CD14-positive monocyte (primary cell): ENCODE results near the gene TCF4. TPM values are rescaled to one million over a fixed set of nuclear protein-coding genes. Genes with fewer than 3 reads are reported as not detected.

Source experiments
- DNase-seq, 3 donors: peaks; one replicate each; pipeline ENCODE4 v3.0.0-alpha.2; 2011 to 2022
- H2AFZ ChIP-seq: 2 replicates; pipeline ENCODE4 v1.6.0; 2012; ENCODE audit warnings: mild to moderate bottlenecking, low read depth, low read length, inconsistent platforms; ENCODE audit not compliant: insufficient read depth, poor library complexity, severe bottlenecking
- H3K27ac ChIP-seq, 2 donors: 1 replicate in 1 of 2; 2 replicates in 1 of 2; pipeline ENCODE4 v1.5.1; 2012 to 2013; ENCODE audit warnings: low read length in 2 of 2, control low read depth in 1 of 2, inconsistent platforms in 1 of 2, low read depth in 1 of 2, mild to moderate bottlenecking in 1 of 2
- H3K27me3 ChIP-seq, 2 donors: one replicate each; pipeline versions ENCODE4 v1.6.0 to v1.6.1; 2011 to 2013; ENCODE audit warnings: low read length in 2 of 2; ENCODE audit not compliant: control insufficient read depth in 2 of 2, insufficient read depth in 2 of 2
- H3K36me3 ChIP-seq, 2 donors: replicated peaks in 1 of 2; 1 replicate in 1 of 2; 2 replicates in 1 of 2; pipeline versions ENCODE4 v1.5.1 to v1.6.1; 2012 to 2013; ENCODE audit warnings: low read length in 2 of 2, control low read depth in 1 of 2, inconsistent platforms in 1 of 2, mild to moderate bottlenecking in 1 of 2; ENCODE audit not compliant: insufficient read depth in 2 of 2, control insufficient read depth in 1 of 2
- H3K4me1 ChIP-seq, 2 donors: 1 replicate in 1 of 2; 2 replicates in 1 of 2; pipeline versions ENCODE4 v1.5.1 to v1.6.1; 2012 to 2013; ENCODE audit warnings: low read length in 2 of 2, control low read depth in 1 of 2, inconsistent platforms in 1 of 2, mild to moderate bottlenecking in 1 of 2, moderate library complexity in 1 of 2; ENCODE audit not compliant: insufficient read depth in 2 of 2, control insufficient read depth in 1 of 2
- H3K4me2 ChIP-seq: replicated peaks from 2 replicates; pipeline ENCODE3; 2012; ENCODE audit warnings: low read length, moderate library complexity, mild to moderate bottlenecking; ENCODE audit not compliant: poor library complexity, severe bottlenecking; ENCODE audit errors: extremely low read depth
- H3K4me3 ChIP-seq, 3 experiments: fragments of 200-600 bp in 1 of 3; sonication (generic) in 1 of 3; replicated peaks in 1 of 3; 1 replicate in 2 of 3; 2 replicates in 1 of 3; pipeline ENCODE4 v1.5.1; 2011 to 2013; ENCODE audit warnings: low read length in 3 of 3, mild to moderate bottlenecking in 3 of 3, control low read depth in 2 of 3, low read depth in 2 of 3, inconsistent platforms in 1 of 3, moderate library complexity in 1 of 3
- H3K79me2 ChIP-seq: 2 replicates; pipeline ENCODE4 v1.6.0; 2012; ENCODE audit warnings: mild to moderate bottlenecking, control low read depth, inconsistent platforms, low read length, moderate library complexity; ENCODE audit not compliant: insufficient read depth
- H3K9ac ChIP-seq: 2 replicates; pipeline ENCODE4 v1.6.0; 2017; ENCODE audit warnings: low read length, mild to moderate bottlenecking; ENCODE audit not compliant: insufficient read depth, poor library complexity, severe bottlenecking
- H3K9me3 ChIP-seq, 2 donors: replicated peaks in 1 of 2; 1 replicate in 1 of 2; 2 replicates in 1 of 2; pipeline versions ENCODE4 v1.5.1 to v1.6.1; 2012 to 2013; ENCODE audit warnings: low read length in 2 of 2, control low read depth in 1 of 2; ENCODE audit not compliant: control insufficient read depth in 1 of 2, insufficient read depth in 1 of 2
- H4K20me1 ChIP-seq: 2 replicates; pipeline ENCODE4 v1.6.0; 2012; ENCODE audit warnings: mild to moderate bottlenecking, low read length, control low read depth, moderate library complexity; ENCODE audit not compliant: insufficient read depth
- H3K27ac Mint-ChIP-seq, 7 donors: one replicate each; pipeline ENCODE4 v1.8.0; 2020; ENCODE audit warnings: mild to moderate bottlenecking in 7 of 7, mixed read lengths in 7 of 7, moderate library complexity in 6 of 7, inconsistent platforms in 2 of 7
- H3K27me3 Mint-ChIP-seq, 3 donors: one replicate each; pipeline ENCODE4 v1.8.0; 2021 to 2022; ENCODE audit warnings: low read depth in 3 of 3, mild to moderate bottlenecking in 3 of 3, mixed read lengths in 3 of 3, moderate library complexity in 3 of 3, inconsistent platforms in 1 of 3
- H3K36me3 Mint-ChIP-seq, 2 donors: one replicate each; pipeline ENCODE4 v1.8.0; 2020; ENCODE audit warnings: mixed read lengths in 2 of 2, inconsistent platforms in 1 of 2, mild to moderate bottlenecking in 1 of 2
- H3K4me1 Mint-ChIP-seq: one replicate; pipeline ENCODE4 v1.8.0; 2020; ENCODE audit warnings: mild to moderate bottlenecking, mixed read lengths
- H3K4me3 Mint-ChIP-seq, 2 donors: one replicate each; pipeline ENCODE4 v1.8.0; 2020; ENCODE audit warnings: mild to moderate bottlenecking in 2 of 2, mixed read lengths in 2 of 2, moderate library complexity in 1 of 2
- H3K9me3 Mint-ChIP-seq, 7 donors: one replicate each; pipeline ENCODE4 v1.8.0; 2020 to 2022; ENCODE audit warnings: mixed read lengths in 7 of 7, mild to moderate bottlenecking in 6 of 7, moderate library complexity in 6 of 7, inconsistent platforms in 2 of 7
- CTCF ChIP-seq: fragments of 200-600 bp; IDR thresholded peaks from one replicate; pipeline ENCODE4 v1.8.0; 2022; ENCODE audit warnings: antibody characterized with exemption, mild to moderate bottlenecking
- WGBS: methylation state at CpG from one replicate; pipeline ENCODE4 v1.1.5; 2013; ENCODE audit warnings: missing lambda C conversion rate; ENCODE audit not compliant: insufficient coverage; 5-methylcytosine and 5-hydroxymethylcytosine counted together
- intact Hi-C, 2 donors: fragments of 100-400 bp; cut with micrococcal nuclease; formaldehyde crosslinking; loops; one replicate each; pipeline versions ENCODE4 v1.15.0 to v1.15.1; 2023
- polyA plus RNA-seq, 3 donors: library from polyadenylated mRNA; depleted of rRNA in 1 of 3; unstranded in 2 of 3; stranded (reverse) in 1 of 3; fragments of 300-500 nt in 2 of 3; fragments of >200 nt in 1 of 3; fragmentation: Illumina TruSeq in 2 of 3; gene quantifications; 1 replicate in 2 of 3; 2 replicates in 1 of 3; pipeline ENCODE4 v1.2.3, GENCODE V29; 2012 to 2021

The TCF4 gene
- polyA plus RNA-seq, 3 donors: 5.9 to 12.9 (median 10.7) TPM

DNA sequence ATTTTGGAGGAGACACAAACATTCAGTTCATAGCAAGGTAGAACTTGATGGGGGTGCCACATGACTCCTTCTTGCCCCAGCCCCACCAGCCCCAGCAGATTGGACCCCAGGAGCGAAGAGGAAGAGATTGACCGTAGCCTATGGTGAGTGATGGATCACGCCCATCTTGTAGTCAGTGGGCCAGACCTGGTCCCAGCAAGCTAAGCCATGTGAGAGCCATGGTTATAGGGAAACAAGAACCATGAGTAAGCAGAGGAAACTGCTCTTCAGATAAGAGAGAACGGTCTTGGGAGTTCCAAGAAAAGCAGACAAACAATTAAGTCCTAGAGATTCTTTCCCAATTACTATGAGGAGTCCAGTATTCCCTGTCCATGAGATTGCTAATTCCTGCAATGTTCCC, 4.6 kb upstream of the TCF4 start:
- no peak overlapping the region for H3K4me2 ChIP-seq
- peaks cover 0 to 3% (median 0%) of the 10 kb centered on the region in 7 donors for H3K9me3 Mint-ChIP-seq
- H3K4me1 Mint-ChIP-seq: peaks cover 6% of the 10 kb centered on the region
- intact Hi-C loops: loop anchor here in 1 of 2 donors (10.0 kb wide), 1 partner anchor 1062 kb away; the partner anchor contains the start of gene WDR7
- no peak overlapping the region for H3K9ac ChIP-seq
- H3K79me2 ChIP-seq: no peaks in the 10 kb centered on the region
- H3K36me3 ChIP-seq: no peaks in the 10 kb centered on the region
- no peak overlapping the region for H3K27ac Mint-ChIP-seq
- H3K27ac ChIP-seq: no peak overlapping the region
- H3K36me3 Mint-ChIP-seq: peaks cover 0 to 2% of the 10 kb centered on the region in 2 donors
- no peaks in the 10 kb centered on the region for H3K9me3 ChIP-seq
- H3K27me3 Mint-ChIP-seq: peaks cover 0 to 3% (median 3%) of the 10 kb centered on the region in 3 donors
- peaks cover 9 to 19% of the 10 kb centered on the region in 2 donors for H3K4me1 ChIP-seq
- TF ChIP-seq CTCF: no peak
- H4K20me1 ChIP-seq: no peaks in the 10 kb centered on the region
- no peak for DNase-seq
- H2AFZ ChIP-seq: no peak overlapping the region
- H3K27me3 ChIP-seq: no peaks in the 10 kb centered on the region
- H3K4me3 Mint-ChIP-seq: no peak overlapping the region
- 82% methylated on average over 3 of the region's 4 CpGs for WGBS
- H3K4me3 ChIP-seq: no peak overlapping the region

DNA sequence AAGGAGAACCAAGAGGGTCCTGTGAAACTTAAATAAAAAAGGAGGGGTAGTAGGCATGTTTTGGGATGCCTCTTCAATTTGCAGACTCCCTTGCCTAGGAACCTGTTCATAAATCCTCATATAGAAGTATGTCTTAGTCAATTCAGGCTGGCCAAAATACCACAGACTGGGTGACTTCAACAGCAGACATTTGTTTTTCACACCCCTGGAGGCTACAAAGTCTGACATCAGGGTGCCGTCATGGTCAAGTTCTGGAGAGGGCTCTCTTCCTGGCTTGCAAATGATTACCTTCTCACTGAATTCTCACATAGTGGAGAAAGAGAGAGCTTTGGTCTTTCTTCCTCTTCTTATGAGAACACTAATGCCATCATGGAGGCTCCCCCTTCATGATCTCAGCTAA, 4.1 kb upstream of the TCF4 start:
- no peaks in the 10 kb centered on the region for H3K9me3 ChIP-seq
- no peak overlapping the region for H3K4me3 Mint-ChIP-seq
- no peaks in the 10 kb centered on the region for H3K27me3 ChIP-seq
- no peak overlapping the region for H2AFZ ChIP-seq
- no peak overlapping the region for H3K27ac ChIP-seq
- intact Hi-C loops: loop anchor here in 1 of 2 donors (10.0 kb wide), 1 partner anchor 1063 kb away; the partner anchor contains the start of gene WDR7
- peaks cover 8% of the 10 kb centered on the region for H3K4me1 Mint-ChIP-seq
- peaks cover 0 to 3% (median 0%) of the 10 kb centered on the region in 7 donors for H3K9me3 Mint-ChIP-seq
- no peak overlapping the region for H3K9ac ChIP-seq
- no peak overlapping the region for H3K27ac Mint-ChIP-seq
- H3K36me3 Mint-ChIP-seq: peaks cover 0 to 2% of the 10 kb centered on the region in 2 donors
- H4K20me1 ChIP-seq: no peaks in the 10 kb centered on the region
- H3K36me3 ChIP-seq: no peaks in the 10 kb centered on the region
- H3K27me3 Mint-ChIP-seq: peaks cover 0 to 3% (median 3%) of the 10 kb centered on the region in 3 donors
- no CpG with 5 or more reads among the region's 1 CpG for WGBS
- no peak overlapping the region for H3K4me3 ChIP-seq
- H3K79me2 ChIP-seq: no peaks in the 10 kb centered on the region
- TF ChIP-seq CTCF: no peak
- H3K4me1 ChIP-seq: peaks cover 9 to 19% of the 10 kb centered on the region in 2 donors
- no peak for DNase-seq
- no peak overlapping the region for H3K4me2 ChIP-seq
